ENCODE measurements around the gene TAOK3.

Gene TAOK3

DNA sequence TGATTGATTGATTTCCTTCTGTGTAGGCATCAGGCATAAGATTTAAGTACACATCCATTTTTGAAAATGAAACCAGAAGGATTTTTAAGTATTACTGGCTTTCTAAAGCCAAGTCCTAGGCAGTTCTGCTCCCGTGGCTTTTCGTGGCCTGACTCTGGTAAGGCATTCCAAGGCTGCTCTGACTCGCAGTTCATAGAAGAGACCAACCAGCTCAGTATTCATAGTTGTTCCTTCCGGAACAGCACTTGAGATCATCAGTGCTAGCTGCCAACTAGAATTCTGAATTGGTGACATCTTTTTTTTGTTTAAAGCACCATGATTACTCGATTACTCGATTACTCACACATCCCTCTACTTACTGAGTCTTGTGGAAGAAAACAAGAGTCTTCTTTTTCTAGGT, 29.5 kb upstream of the TAOK3 start:
- TF ChIP-seq, protein P1, sequence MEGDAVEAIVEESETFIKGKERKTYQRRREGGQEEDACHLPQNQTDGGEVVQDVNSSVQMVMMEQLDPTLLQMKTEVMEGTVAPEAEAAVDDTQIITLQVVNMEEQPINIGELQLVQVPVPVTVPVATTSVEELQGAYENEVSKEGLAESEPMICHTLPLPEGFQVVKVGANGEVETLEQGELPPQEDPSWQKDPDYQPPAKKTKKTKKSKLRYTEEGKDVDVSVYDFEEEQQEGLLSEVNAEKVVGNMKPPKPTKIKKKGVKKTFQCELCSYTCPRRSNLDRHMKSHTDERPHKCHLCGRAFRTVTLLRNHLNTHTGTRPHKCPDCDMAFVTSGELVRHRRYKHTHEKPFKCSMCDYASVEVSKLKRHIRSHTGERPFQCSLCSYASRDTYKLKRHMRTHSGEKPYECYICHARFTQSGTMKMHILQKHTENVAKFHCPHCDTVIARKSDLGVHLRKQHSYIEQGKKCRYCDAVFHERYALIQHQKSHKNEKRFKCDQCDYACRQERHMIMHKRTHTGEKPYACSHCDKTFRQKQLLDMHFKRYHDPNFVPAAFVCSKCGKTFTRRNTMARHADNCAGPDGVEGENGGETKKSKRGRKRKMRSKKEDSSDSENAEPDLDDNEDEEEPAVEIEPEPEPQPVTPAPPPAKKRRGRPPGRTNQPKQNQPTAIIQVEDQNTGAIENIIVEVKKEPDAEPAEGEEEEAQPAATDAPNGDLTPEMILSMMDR (IDR thresholded peaks at IDR 0.05; ENCODE audit: low read length, missing control alignments): no peak
- H3K4me3 ChIP-seq (replicated peaks; ENCODE audit: low read depth, low read length): no peak overlapping the region
- DNase-seq (ENCODE audit: low read depth): peak; percentile 74

DNA sequence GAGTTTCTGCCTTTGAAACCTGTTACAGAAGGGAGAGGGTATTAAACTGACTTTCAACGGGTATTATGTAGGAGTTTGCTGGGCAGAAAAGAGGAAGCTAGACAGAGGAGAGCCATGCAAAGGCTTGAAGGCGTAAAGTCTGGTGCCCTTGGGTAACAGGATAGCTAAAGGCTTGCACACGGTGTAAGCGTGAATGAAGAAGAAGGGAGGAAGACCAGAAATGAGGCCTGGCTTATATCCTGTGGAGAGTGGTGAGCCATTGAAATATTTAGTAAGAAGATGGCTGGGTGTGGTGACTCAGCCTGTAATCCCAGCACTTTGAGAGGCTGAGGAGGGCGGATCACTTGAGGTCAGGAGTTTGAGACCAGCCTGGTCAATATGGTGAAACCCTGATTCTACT, 26.2 kb upstream of the TAOK3 start:
- no peak overlapping the region for H3K4me3 ChIP-seq (replicated peaks; ENCODE audit: low read depth, low read length)
- DNase-seq (ENCODE audit: low read depth): no peak
- TF ChIP-seq, protein P1 (IDR thresholded peaks at IDR 0.05; ENCODE audit: low read length, missing control alignments): no peak

DNA sequence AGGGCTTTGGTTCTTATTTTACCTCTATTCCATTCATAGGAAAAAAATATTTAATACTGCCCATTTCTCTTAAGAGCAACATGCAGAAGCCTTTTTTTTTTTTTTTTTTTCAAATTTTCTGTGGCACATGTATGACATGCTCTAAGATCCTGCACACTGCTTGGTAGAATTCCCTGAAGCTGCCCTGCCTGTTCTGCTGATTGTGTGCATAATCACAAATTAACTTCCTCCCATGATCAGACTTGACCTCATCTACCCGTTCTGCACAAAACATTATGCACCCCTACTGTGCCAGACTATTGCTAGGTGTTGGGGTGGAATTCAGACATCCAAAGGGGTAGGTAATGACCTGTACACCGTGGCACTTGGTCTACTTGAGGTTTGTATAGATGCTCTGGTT, 25.8 kb upstream of the TAOK3 start:
- no peak overlapping the region for H3K4me3 ChIP-seq (replicated peaks; ENCODE audit: low read depth, low read length)
- no peak for DNase-seq (ENCODE audit: low read depth)
- TF ChIP-seq, protein P1 (IDR thresholded peaks at IDR 0.05; ENCODE audit: low read length, missing control alignments): no peak

DNA sequence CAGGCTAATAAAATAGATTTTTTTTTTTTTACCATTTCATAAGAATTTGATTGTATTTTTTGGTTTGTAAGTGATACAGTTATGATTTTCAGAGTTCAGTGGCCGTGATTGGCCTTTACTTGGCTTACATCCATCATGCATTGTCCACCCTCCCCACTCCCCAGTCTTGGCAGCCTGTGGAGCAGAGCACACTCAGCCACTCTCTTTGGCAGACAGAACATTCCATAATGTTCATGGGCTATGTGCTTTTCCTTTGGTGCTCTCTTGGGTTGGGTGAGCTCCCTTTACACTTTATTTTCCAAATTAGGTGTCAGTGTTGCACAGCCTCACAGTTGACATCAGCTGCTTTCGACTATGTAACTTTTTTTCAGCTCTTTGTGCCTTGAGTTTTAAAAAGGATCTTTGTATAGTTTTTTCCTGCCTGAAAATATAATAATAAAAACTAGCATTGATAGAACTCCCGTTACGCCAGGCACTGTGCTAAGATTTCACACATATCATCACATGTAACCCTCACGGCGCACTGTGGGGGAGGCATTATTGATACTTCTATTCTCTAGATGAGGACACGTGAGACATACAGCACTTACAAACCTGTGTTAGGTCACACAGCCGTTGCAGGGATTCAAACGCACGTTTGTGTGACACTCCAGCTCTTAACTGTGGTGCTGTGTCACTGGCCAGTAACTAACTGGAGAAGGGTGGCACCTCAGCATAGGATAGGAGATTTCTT, 25.2 kb upstream of the TAOK3 start:
- TF ChIP-seq, protein P1 (IDR thresholded peaks at IDR 0.05; ENCODE audit: low read length, missing control alignments): no peak
- peak; percentile 36 for DNase-seq (ENCODE audit: low read depth)
- H3K4me3 ChIP-seq (replicated peaks; ENCODE audit: low read depth, low read length): no peak overlapping the region

DNA sequence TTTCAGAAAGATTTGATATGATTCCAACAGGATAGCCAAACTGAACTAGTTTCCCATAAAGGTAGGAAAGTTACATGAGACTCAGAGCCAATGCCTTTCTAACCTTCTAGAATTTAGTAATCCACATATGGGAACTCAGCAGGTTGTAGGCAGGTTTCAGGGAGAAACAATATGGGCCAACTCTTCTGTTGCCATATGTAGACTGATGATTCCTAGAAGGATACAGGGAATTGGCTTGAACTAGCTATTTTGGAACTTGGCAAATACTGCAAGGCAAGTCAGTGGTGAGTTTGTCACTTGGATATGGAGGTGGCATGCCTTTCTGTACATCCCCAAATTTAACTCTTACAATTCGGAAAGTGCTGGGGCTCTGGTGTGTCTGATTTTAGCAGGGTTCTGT, 19.1 kb upstream of the TAOK3 start:
- DNase-seq (ENCODE audit: low read depth): no peak
- TF ChIP-seq, protein P1 (IDR thresholded peaks at IDR 0.05; ENCODE audit: low read length, missing control alignments): no peak
- H3K4me3 ChIP-seq (replicated peaks; ENCODE audit: low read depth, low read length): no peak overlapping the region

DNA sequence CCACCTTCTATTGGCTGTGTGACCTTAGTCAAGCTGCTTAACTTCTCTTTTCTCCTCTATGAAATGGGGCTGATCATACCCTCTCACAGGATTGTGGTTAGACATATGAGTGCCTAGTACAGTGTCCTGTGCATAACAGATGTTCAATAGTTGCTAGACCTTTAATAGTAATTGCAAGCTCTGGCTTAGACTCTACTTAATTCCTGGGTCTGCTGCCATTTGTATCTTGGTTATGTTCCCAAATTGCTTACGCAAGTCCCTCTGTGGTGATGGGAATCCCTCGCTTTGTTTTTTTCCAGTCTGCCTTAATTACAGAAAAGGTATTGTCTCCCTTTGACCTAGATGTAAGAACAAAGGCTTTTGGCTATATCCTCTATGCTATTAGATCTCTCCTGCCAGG, 18.7 kb upstream of the TAOK3 start:
- TF ChIP-seq, protein P1 (IDR thresholded peaks at IDR 0.05; ENCODE audit: low read length, missing control alignments): no peak
- no peak for DNase-seq (ENCODE audit: low read depth)
- H3K4me3 ChIP-seq (replicated peaks; ENCODE audit: low read depth, low read length): no peak overlapping the region

DNA sequence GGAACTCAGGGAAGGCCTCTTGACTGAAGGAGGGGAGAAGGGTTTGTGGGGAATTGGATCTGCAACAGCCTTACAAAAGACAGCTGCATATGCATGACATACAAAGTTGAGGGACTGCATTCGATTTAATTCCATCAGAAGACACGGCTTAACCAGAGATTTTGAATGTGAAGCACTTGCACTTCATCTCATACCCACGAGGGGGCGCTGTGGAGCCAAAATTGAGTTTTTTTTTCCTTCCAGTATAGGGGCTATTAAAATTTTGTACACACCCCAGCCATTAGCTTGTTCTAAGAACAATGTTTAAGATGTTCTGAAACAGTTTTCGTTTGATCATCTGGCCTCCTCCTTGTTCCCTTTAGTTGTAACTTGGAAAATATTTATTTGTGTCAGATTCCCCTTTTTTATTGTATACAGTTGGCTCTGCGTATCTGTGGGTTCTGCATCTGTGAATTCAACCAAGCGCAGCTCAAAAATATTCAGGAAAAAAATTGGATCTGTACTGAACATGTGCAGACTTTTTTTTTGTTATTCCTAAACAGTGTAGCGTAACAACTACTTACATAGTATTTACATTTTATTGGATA, 5.3 kb upstream of the TAOK3 start:
- peak; percentile 63 for DNase-seq (ENCODE audit: low read depth)
- peak overlapping the region; percentile 89 for H3K4me3 ChIP-seq (replicated peaks; ENCODE audit: low read depth, low read length)
- TF ChIP-seq, protein P1 (IDR thresholded peaks at IDR 0.05; ENCODE audit: low read length, missing control alignments): peak; percentile 91

Data from fibroblast of pulmonary artery (primary cell).